DMS153 treated with DMSO at 0.1 percent for 48 hours (cell line): ENCODE results near the gene GIMAP7.

ENCODE experiments used
- DNase-seq: peaks from one replicate; lab custom pipeline; 2025; ENCODE audit not compliant: unreplicated experiment; lab: John Stamatoyannopoulos, UW

Gene GIMAP7

DNA sequence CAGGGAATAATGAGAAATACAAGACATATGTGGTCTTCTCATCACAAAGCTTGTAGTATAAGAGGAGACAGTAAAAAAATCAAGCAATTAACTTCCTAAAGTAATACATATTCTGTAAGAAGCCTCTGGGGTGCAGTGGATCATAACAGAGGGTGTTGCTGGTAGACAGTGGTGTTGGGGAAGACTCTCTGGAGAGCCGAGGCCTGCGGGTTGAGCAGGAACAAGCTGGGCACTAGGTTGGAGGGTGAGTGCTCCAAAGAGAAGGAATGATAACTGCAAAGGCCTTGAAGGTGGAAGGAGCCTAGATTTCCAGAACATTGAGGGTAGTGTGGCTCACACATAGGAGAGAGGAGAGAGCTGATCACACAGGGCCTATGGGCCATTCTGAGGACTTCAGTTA is 54.0 kb downstream of the GIMAP7 start:
- no peak for DNase-seq

DNA sequence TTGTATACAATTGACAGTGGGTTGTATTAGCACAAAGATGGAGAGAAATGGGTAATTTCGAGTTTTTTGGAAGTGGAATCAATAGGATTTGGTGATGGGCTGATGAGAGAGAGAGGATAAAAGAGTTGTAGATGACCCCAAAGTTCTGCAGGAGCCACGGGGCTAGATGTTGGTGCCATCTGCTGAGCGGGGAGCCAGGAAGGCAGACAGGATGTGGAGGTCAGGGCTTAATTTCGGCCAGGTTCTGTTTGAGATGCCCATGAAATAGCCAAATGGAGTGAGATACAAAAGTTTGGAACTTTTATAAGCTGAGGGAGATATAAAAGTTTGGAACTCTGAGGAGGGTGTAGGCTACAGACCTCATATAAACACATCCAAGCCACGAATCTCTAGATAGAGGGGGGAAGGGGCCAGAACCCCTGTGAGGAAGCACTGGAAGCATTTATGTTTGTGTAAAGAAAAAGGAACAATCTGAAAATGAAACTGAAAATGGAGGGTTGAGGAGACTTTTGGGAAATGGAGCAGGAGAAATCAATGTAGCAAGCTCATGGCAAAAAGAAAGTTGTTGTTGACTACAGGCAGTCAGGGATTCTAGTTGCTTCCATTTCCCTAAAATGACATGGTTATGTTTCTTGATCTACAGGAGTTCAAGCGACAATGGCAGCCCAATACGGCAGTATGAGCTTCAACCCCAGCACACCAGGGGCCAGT is 54.7 kb downstream of the GIMAP7 start:
- no peak for DNase-seq
